SK-N-MC (cell line): ENCODE results near the gene NR5A2.

Experiments
- EZH2 ChIP-seq: fragments of 200-600 bp; sonication (generic); IDR thresholded peaks from one replicate; pipeline ENCODE4 v1.6.1; 2017; ENCODE audit warnings: antibody characterized with exemption
- POLR2AphosphoS5 ChIP-seq: IDR thresholded peaks from 2 replicates; pipeline ENCODE4 v1.6.1; 2012; ENCODE audit warnings: mild to moderate bottlenecking, low read depth, low read length, borderline replicate concordance

- TF ChIP-seq EZH2: no peak
- no peak for TF ChIP-seq POLR2AphosphoS5
Measured at GRCh38 chr1:200223207-200223606, 195.7 kb downstream of the NR5A2 start.
